Liver (tissue), 9 donors: ENCODE data around the gene MPHOSPH6. TPM values are rescaled to one million over a fixed set of nuclear protein-coding genes. Genes with fewer than 3 reads are reported as not detected.
A peak's percentile ranks its signal among the peaks of the same experiment; 100 is the strongest.
"Not testable (repeated sequence)": the region's sequence is repeated elsewhere in the genome, so short reads cannot be mapped to it uniquely, and the experiment has no call there.

ENCODE experiments used
- DNase-seq: peaks from one replicate; pipeline ENCODE4 v3.0.0-alpha.2; 2017; ENCODE audit warnings: low spot score
- H3K27ac ChIP-seq, 2 donors: one replicate each; pipeline ENCODE4 v1.7.0; 2013; ENCODE audit warnings: inconsistent platforms in 2 of 2, low read length in 2 of 2, control low read depth in 1 of 2, low read depth in 1 of 2, mild to moderate bottlenecking in 1 of 2
- H3K27me3 ChIP-seq, 4 donors: one replicate each; pipeline versions ENCODE4 v1.6.1 to v1.7.0; 2013; ENCODE audit warnings: low read length in 3 of 4, inconsistent platforms in 1 of 4, mild to moderate bottlenecking in 1 of 4, moderate library complexity in 1 of 4; ENCODE audit not compliant: control insufficient read depth in 4 of 4, insufficient read depth in 4 of 4
- H3K36me3 ChIP-seq, 4 donors: one replicate each; pipeline versions ENCODE4 v1.6.1 to v1.7.0; 2013; ENCODE audit warnings: low read length in 3 of 4, mild to moderate bottlenecking in 3 of 4, low read depth in 1 of 4, moderate library complexity in 1 of 4; ENCODE audit not compliant: control insufficient read depth in 4 of 4, insufficient read depth in 3 of 4
- H3K4me1 ChIP-seq, 4 donors: one replicate each; pipeline versions ENCODE4 v1.6.1 to v1.7.0; 2013; ENCODE audit warnings: low read length in 3 of 4, mild to moderate bottlenecking in 3 of 4, moderate library complexity in 1 of 4; ENCODE audit not compliant: control insufficient read depth in 4 of 4, insufficient read depth in 4 of 4
- H3K4me3 ChIP-seq, 3 donors: one replicate each; pipeline versions ENCODE4 v1.6.1 to v1.7.0; 2013; ENCODE audit warnings: low read length in 3 of 3, control low read depth in 1 of 3, low read depth in 1 of 3, mild to moderate bottlenecking in 1 of 3
- H3K9ac ChIP-seq, 2 donors: one replicate each; pipeline ENCODE4 v1.7.0; 2013; ENCODE audit warnings: low read length in 2 of 2, mild to moderate bottlenecking in 2 of 2, moderate library complexity in 2 of 2, control low read depth in 1 of 2, low read depth in 1 of 2
- H3K9me3 ChIP-seq, 4 donors: one replicate each; pipeline versions ENCODE4 v1.6.1 to v1.7.0; 2013; ENCODE audit warnings: low read length in 3 of 4; ENCODE audit not compliant: control insufficient read depth in 4 of 4
- EGR1 ChIP-seq, 2 donors: IDR thresholded peaks; 2 replicates each; pipeline ENCODE4 v1.6.1; 2016 to 2018; ENCODE audit warnings: antibody characterized with exemption in 2 of 2, low read depth in 2 of 2
- FOXA1 ChIP-seq: IDR thresholded peaks from 2 replicates; pipeline ENCODE4 v1.6.1; 2016; ENCODE audit warnings: antibody characterized with exemption
- FOXA2 ChIP-seq: IDR thresholded peaks from 2 replicates; pipeline ENCODE4 v1.6.1; 2016; ENCODE audit warnings: antibody characterized with exemption
- JUND ChIP-seq, 2 donors: IDR thresholded peaks; 2 replicates each; pipeline ENCODE4 v1.6.1; 2016; ENCODE audit warnings: antibody characterized with exemption in 2 of 2
- NR2F2 ChIP-seq: IDR thresholded peaks from 2 replicates; pipeline ENCODE4 v1.6.1; 2016; ENCODE audit warnings: antibody characterized with exemption
- RAD21 ChIP-seq, 2 donors: IDR thresholded peaks; 2 replicates each; pipeline ENCODE4 v1.6.1; 2016; ENCODE audit warnings: antibody characterized with exemption in 2 of 2, mild to moderate bottlenecking in 2 of 2
- SP1 ChIP-seq: IDR thresholded peaks from 2 replicates; pipeline ENCODE4 v1.6.1; 2018; ENCODE audit warnings: antibody characterized with exemption, mild to moderate bottlenecking
- TAF1 ChIP-seq: conservative IDR thresholded peaks from 2 replicates; pipeline ENCODE4 v1.6.1; 2016; ENCODE audit warnings: antibody characterized with exemption, mild to moderate bottlenecking
- YY1 ChIP-seq: IDR thresholded peaks from 2 replicates; pipeline ENCODE4 v1.6.1; 2016; ENCODE audit warnings: antibody characterized with exemption, mild to moderate bottlenecking
- WGBS: extraction: QIAGEN DNeasy Blood & Tissue Kit; methylation state at CpG from one replicate; pipeline ENCODE4 v1.1.7; 2013; 5-methylcytosine and 5-hydroxymethylcytosine counted together
- polyA plus RNA-seq, 2 donors: library from polyadenylated mRNA; stranded (reverse) in 1 of 2; unstranded in 1 of 2; fragments of 200-250 nt in 1 of 2; fragments of >200 nt in 1 of 2; fragmentation: Nextera tagmentation in 1 of 2; extraction: Ambion mirVana in 1 of 2; gene quantifications; one replicate each; pipeline versions ENCODE4 v1.2.1 to v1.2.3, GENCODE V29; 2013 to 2015
- total RNA-seq, 2 donors: library from RNA; depleted of rRNA; stranded (reverse); fragments of >200 nt; gene quantifications; one replicate each; pipeline ENCODE4 v1.2.3, GENCODE V29; 2014
- TF ChIP-seq, protein P1 (sequence below): IDR thresholded peaks from 2 replicates; pipeline ENCODE4 v1.6.1; 2016; ENCODE audit warnings: antibody characterized with exemption
- TF ChIP-seq, protein P2 (sequence below): IDR thresholded peaks from 2 replicates; pipeline ENCODE4 v1.6.1; 2016; ENCODE audit warnings: antibody characterized with exemption
- donor health status: healthy.
- donor health status: healthy.
- donor health status: healthy.
- donor health status: healthy.
- donor health status: healthy.

MPHOSPH6 gene, protein sequence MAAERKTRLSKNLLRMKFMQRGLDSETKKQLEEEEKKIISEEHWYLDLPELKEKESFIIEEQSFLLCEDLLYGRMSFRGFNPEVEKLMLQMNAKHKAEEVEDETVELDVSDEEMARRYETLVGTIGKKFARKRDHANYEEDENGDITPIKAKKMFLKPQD
- total RNA-seq: 10 to 100 TPM; 10.1 to 15.1 TPM
- polyA plus RNA-seq: 10 to 100 TPM in 1 of 2 donors, 1 to 10 TPM in 1; 7.3 to 12.4 TPM

DNA sequence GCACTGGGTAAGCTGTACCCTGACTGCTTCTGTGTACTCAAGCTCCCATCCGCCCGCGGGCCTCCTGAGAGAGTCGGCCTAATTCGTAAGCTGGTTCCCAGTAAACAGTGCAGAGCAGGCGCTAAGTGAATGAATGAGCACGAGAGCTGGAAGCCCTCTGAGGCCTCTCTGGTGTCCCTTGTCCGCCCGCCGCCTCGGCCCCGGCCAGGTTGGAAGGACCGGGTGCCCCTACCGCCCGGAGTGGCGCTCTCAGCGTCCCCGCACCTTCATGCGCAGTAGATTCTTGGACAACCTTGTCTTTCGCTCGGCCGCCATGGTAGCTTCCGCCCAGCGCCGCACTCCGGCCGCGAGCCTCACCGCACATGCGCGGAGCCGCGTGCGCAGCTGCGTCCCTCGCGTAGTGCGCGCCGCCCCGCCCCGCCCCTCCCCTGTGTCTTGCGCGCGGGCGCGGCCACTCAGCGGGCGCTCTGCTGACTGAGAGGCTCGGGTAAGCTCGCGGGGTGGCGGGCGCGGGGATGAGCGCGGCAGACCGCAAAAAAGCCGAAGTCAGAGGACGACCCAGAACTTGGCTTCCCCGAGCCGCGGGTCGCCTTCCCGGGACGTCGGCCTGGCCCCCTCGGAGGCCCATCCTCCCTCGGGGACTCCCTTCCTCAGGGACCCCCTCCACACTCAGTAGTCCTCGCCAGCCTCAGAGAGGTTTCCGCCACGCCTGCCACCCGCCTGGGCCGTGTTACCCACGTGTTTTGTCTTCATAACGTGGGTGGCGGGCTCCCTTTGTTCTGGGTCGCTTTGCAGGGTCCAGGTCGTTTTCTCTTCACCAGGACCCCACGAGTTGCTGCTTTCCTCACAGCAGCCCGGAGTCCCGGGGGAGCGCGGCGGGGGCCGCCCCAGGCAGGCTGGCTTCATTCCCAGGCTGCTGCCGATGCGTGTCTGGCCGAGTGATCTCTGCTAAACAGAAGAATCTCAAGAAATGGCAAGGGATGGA lies at the start of gene MPHOSPH6:
Gene MPHOSPH6, minus strand, starts transcription at position 364 of the 985 bp plus-strand sequence. Its CDS starts 49 bp downstream, at position 315.
- Histone ChIP-seq H3K9me3 (no peaks in the 10 kb centered on the region), H3K9ac (peak within 1 kb of the TSS; percentile 57 to 87), H3K4me1 (peaks cover 8 to 18% (median 11%) of the 10 kb centered on the region in 4 donors), H3K36me3 (peaks cover 0 to 6% (median 1%) of the 10 kb centered on the region in 4 donors), H3K27me3 (peaks cover 0 to 2% (median 0%) of the 10 kb centered on the region in 4 donors), H3K27ac (peak within 1 kb of the TSS; percentile 60 to 81), H3K4me3 (peak within 1 kb of the TSS; percentile 34 to 93 (median 80))
- TF ChIP-seq, protein P1, sequence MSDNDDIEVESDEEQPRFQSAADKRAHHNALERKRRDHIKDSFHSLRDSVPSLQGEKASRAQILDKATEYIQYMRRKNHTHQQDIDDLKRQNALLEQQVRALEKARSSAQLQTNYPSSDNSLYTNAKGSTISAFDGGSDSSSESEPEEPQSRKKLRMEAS: peak; percentile 23
- no peak for TF ChIP-seq FOXA2
- no peak for TF ChIP-seq JUND (IDR thresholded peaks at IDR 0.05)
- TF ChIP-seq SP1: no peak
- peak; percentile 71 for TF ChIP-seq YY1
- TF ChIP-seq RAD21 (IDR thresholded peaks at IDR 0.05): peak in 1 of 2 donors; percentile 3
- WGBS: 1% methylated on average over 89 of the region's 89 CpGs
- peak; percentile 92 for DNase-seq

DNA sequence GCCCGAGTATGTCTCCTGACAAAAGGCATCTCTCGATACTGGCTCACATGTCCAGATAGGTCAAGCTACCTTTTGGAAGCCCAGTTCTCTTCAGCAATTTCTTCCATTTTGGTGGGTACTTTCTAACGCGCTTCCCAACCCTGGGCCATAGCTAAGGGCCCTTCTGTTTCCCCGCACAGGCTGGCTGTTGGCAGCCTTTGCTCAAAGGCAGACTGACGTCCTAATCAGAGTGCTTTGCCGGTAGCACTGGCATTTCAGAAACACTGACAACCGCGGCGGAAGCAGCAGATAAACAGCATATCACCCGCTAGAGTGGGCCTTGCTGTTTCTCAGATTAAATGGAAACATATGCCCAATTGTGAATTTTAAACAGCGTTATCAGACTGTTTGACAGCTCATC lies 49.3 kb upstream of the MPHOSPH6 start:
- DNase-seq: no peak
- TF ChIP-seq EGR1 (IDR thresholded peaks at IDR 0.05; ENCODE audit: low read depth in 2 of 2): no peak
- 87% methylated on average over 12 of the region's 12 CpGs for WGBS

DNA sequence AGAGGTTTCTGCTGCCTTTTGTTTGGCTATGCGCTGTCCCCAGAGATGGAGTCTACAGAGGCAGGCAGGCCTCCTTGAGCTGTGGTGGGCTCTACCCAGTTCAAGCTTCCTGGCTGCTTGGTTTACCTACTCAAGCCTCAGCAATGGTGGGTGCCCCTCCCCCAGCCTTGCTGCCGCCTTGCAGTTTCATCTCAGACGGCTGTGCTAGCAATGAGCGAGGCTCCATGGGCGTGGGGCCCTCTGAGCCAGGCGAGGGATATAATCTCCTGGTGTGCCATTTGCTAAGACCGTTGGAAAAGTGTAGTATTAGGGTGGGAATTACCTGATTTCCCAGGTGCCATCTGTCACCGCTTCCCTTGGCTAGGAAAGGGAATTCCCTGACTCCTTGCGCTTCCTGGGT lies 39.3 kb upstream of the MPHOSPH6 start:
- H3K4me1 ChIP-seq, H3K4me3 ChIP-seq, H3K27me3 ChIP-seq, H3K36me3 ChIP-seq, DNase-seq, H3K9me3 ChIP-seq, H3K27ac ChIP-seq, H3K9ac ChIP-seq: not testable (repeated sequence)
- 89% methylated on average over 9 of the region's 9 CpGs for WGBS

More for the DNA sequence above, 49.3 kb upstream of the MPHOSPH6 start:
- H3K9me3 ChIP-seq: no peaks in the 10 kb centered on the region
- no peaks in the 10 kb centered on the region for H3K4me1 ChIP-seq
- H3K4me3 ChIP-seq: no peak overlapping the region
- no peaks in the 10 kb centered on the region for H3K36me3 ChIP-seq
- no peaks in the 10 kb centered on the region for H3K27me3 ChIP-seq
- H3K27ac ChIP-seq: no peak overlapping the region
- H3K9ac ChIP-seq: no peak overlapping the region

DNA sequence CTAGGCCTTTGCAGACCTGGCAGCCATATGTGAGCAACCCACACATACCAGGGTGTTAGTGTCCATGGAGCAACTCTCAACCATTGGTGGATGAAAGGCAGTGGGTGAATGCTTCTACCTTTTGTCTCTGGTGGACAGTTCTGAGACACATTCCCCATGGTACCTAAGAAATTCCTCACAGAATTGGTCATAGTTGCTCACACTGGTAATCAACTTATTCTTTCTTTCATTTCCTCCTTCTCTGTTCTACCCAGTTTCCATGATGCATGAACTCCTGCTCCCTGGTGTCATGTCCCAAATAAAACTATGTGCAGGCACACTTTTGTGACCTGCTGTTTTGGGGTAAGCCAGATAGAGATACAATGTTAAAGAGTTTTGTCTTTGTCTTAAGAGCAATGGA lies 33.2 kb upstream of the MPHOSPH6 start:
- no peaks in the 10 kb centered on the region for H3K36me3 ChIP-seq
- no peaks in the 10 kb centered on the region for H3K4me1 ChIP-seq
- H3K27me3 ChIP-seq: no peaks in the 10 kb centered on the region
- H3K4me3 ChIP-seq: no peak overlapping the region
- H3K9ac ChIP-seq: no peak overlapping the region
- H3K27ac ChIP-seq: no peak overlapping the region
- H3K9me3 ChIP-seq: no peaks in the 10 kb centered on the region
- DNase-seq: no peak
- TF ChIP-seq, protein P2, sequence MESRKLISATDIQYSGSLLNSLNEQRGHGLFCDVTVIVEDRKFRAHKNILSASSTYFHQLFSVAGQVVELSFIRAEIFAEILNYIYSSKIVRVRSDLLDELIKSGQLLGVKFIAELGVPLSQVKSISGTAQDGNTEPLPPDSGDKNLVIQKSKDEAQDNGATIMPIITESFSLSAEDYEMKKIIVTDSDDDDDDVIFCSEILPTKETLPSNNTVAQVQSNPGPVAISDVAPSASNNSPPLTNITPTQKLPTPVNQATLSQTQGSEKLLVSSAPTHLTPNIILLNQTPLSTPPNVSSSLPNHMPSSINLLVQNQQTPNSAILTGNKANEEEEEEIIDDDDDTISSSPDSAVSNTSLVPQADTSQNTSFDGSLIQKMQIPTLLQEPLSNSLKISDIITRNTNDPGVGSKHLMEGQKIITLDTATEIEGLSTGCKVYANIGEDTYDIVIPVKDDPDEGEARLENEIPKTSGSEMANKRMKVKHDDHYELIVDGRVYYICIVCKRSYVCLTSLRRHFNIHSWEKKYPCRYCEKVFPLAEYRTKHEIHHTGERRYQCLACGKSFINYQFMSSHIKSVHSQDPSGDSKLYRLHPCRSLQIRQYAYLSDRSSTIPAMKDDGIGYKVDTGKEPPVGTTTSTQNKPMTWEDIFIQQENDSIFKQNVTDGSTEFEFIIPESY: no peak
- TF ChIP-seq FOXA1: no peak
- TF ChIP-seq TAF1: no peak
- no peak for TF ChIP-seq NR2F2
